GM23338 (cell line): Measurements from ENCODE around the gene C16orf86. TPM values are rescaled to one million over a fixed set of nuclear protein-coding genes. Genes with fewer than 3 reads are reported as not detected.

Experiments used
- ATAC-seq: fragments of 200-7000 bp; cut with Tn5 transposase; 3 replicates; pipeline ENCODE4 v1.9.1; 2020
- DNase-seq: peaks from one replicate; pipeline ENCODE4 v3.0.0-alpha.2; 2015; ENCODE audit warnings: low spot score
- H2AFZ ChIP-seq: fragments of 200-600 bp; sonication (generic); 2 replicates; pipeline ENCODE4 v1.8.0; 2016; ENCODE audit warnings: antibody characterized with exemption, mild to moderate bottlenecking, moderate library complexity
- H3F3A ChIP-seq: fragments of 200-600 bp; sonication (generic); replicated peaks from 2 replicates; pipeline ENCODE4 v1.8.0; 2017; ENCODE audit warnings: antibody characterized with exemption, mixed run types, low read depth
- H3K27ac ChIP-seq: fragments of 200-600 bp; sonication (generic); 2 replicates; pipeline ENCODE4 v1.6.1; 2016; ENCODE audit warnings: low read depth
- H3K27me3 ChIP-seq: fragments of 200-600 bp; sonication (generic); 2 replicates; pipeline ENCODE4 v1.8.0; 2016; ENCODE audit warnings: mild to moderate bottlenecking, mixed run types, moderate library complexity; ENCODE audit not compliant: insufficient read depth
- H3K36me3 ChIP-seq: fragments of 200-600 bp; sonication (generic); 2 replicates; pipeline ENCODE4 v1.8.0; 2016; ENCODE audit warnings: mild to moderate bottlenecking; ENCODE audit not compliant: insufficient read depth
- H3K4me1 ChIP-seq: fragments of 200-600 bp; sonication (generic); 2 replicates; pipeline ENCODE4 v1.8.0; 2016; ENCODE audit warnings: mild to moderate bottlenecking, moderate library complexity; ENCODE audit not compliant: insufficient read depth
- H3K4me2 ChIP-seq: fragments of 200-600 bp; sonication (generic); 2 replicates; pipeline ENCODE4 v1.7.1; 2017; ENCODE audit warnings: mixed run types
- H3K4me3 ChIP-seq: fragments of 200-600 bp; sonication (generic); 2 replicates; pipeline ENCODE4 v1.6.1; 2016; ENCODE audit warnings: mixed run types
- H3K79me2 ChIP-seq: fragments of 200-600 bp; sonication (generic); replicated peaks from 2 replicates; pipeline ENCODE4 v1.8.0; 2017; ENCODE audit warnings: mild to moderate bottlenecking; ENCODE audit not compliant: insufficient read depth
- H3K9me2 ChIP-seq: fragments of 200-600 bp; sonication (generic); 2 replicates; pipeline ENCODE4 v1.8.0; 2017; ENCODE audit not compliant: insufficient read depth
- H4K20me1 ChIP-seq: fragments of 200-600 bp; sonication (generic); replicated peaks from 2 replicates; pipeline ENCODE4 v1.8.0; 2017; ENCODE audit warnings: mild to moderate bottlenecking; ENCODE audit not compliant: insufficient read depth
- H3K27ac Mint-ChIP-seq: 2 replicates; pipeline ENCODE4 v1.8.0; 2020; ENCODE audit warnings: inconsistent platforms, mild to moderate bottlenecking, moderate library complexity, mixed read lengths
- H3K27me3 Mint-ChIP-seq: 3 replicates; pipeline ENCODE4 v1.8.0; 2022; ENCODE audit warnings: low read depth, mild to moderate bottlenecking, moderate library complexity, mixed read lengths, inconsistent platforms; ENCODE audit not compliant: insufficient read depth, poor library complexity
- H3K36me3 Mint-ChIP-seq: 3 replicates; pipeline ENCODE4 v1.8.0; 2021; ENCODE audit warnings: low read depth, mild to moderate bottlenecking, inconsistent platforms, moderate library complexity, mixed read lengths
- H3K4me1 Mint-ChIP-seq: 3 replicates; pipeline ENCODE4 v1.8.0; 2020; ENCODE audit warnings: mild to moderate bottlenecking, inconsistent platforms, mixed read lengths
- H3K4me3 Mint-ChIP-seq: 3 replicates; pipeline ENCODE4 v1.8.0; 2021; ENCODE audit warnings: moderate library complexity, mild to moderate bottlenecking, inconsistent platforms, mixed read lengths
- H3K9me3 Mint-ChIP-seq: 3 replicates; pipeline ENCODE4 v1.8.0; 2020; ENCODE audit warnings: moderate library complexity, mild to moderate bottlenecking, inconsistent platforms, mixed read lengths
- EZH2phosphoT487 ChIP-seq: fragments of 200-600 bp; sonication (generic); IDR thresholded peaks from one replicate; pipeline ENCODE4 v1.8.1; 2018; ENCODE audit warnings: antibody characterized with exemption; ENCODE audit not compliant: unreplicated experiment
- JUNB ChIP-seq: IDR thresholded peaks from one replicate; pipeline ENCODE4 v1.6.1; 2016; ENCODE audit warnings: antibody characterized with exemption; ENCODE audit not compliant: unreplicated experiment
- polyA plus RNA-seq: library from polyadenylated mRNA; unstranded; fragments of >200 nt; fragmentation: Nextera tagmentation; extraction: Ambion mirVana; gene quantifications from 2 replicates; pipeline ENCODE4 v1.2.1, GENCODE V29; 2016
- total RNA-seq: library from RNA; depleted of rRNA; stranded (reverse); fragments of >200 nt; shearing (Covaris generic); gene quantifications from 2 replicates; pipeline ENCODE4 v1.2.3, GENCODE V29; 2014
- TF ChIP-seq, protein P1 (sequence below), 2 experiments: fragments of 200-600 bp in 1 of 2; sonication (generic) in 1 of 2; conservative IDR thresholded peaks; 2 replicates each; pipeline versions ENCODE4 v1.5.1 to v1.6.1; 2016 to 2017; ENCODE audit warnings: antibody characterized with exemption in 2 of 2, low read depth in 2 of 2, mild to moderate bottlenecking in 2 of 2, moderate library complexity in 1 of 2
- TF ChIP-seq, protein P2 (sequence below): IDR thresholded peaks from one replicate; pipeline ENCODE4 v1.6.1; 2018; ENCODE audit warnings: antibody characterized with exemption; ENCODE audit not compliant: unreplicated experiment
- TF ChIP-seq, protein P3 (sequence below): fragments of 250-450 bp; sonication (Bioruptor Pico); IDR thresholded peaks from 2 replicates; pipeline ENCODE4 v1.5.0; 2020; ENCODE audit warnings: mild to moderate bottlenecking, moderate library complexity

Gene C16orf86
- total and polyA plus RNA-seq, 2 experiments from 2014 or later, result 0.87 to 1.1 TPM

DNA sequence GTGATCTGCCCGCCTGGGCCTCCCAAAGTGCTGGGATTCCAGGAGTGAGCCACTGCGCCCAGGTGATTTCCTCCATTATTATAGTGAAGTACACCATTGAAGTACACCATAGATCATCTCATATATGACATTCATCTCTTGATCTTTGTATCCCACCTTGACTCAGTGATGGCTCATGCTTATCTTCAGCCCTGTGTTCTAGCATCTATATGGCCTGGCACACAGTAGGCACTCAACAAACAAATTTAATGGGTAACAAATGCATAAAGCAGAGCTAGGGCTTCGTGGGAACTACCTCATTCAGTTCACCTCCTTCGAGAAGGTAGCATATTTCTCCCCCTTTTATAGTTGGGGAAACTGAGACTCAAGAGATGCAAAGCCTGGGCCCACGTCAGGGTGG, 1.0 kb upstream of the C16orf86 start:
- H3K79me2 ChIP-seq, result no peaks in the 10 kb centered on the region
- Mint-ChIP-seq H3K4me3 (peak overlapping the region; percentile 74), H3K9me3 (no peaks in the 10 kb centered on the region; the same call in 2 of the 3 replicates), H3K36me3 (peaks cover 3% of the 10 kb centered on the region), H3K4me1 (peaks cover 17% of the 10 kb centered on the region), H3K27me3 (peaks cover 26% of the 10 kb centered on the region), H3K27ac (no peak overlapping the region)
- no peak for ATAC-seq
- peaks cover 10% of the 10 kb centered on the region for H3K27me3 ChIP-seq
- no peaks in the 10 kb centered on the region for H3K9me2 ChIP-seq
- H3F3A ChIP-seq, result peaks cover 32% of the 10 kb centered on the region
- H4K20me1 ChIP-seq, result 0 out of 2 replicates have a peak, but pooled peaks cover 5% of the 10 kb centered on the region
- H3K4me3 ChIP-seq, result peak overlapping the region; percentile 90
- no peaks in the 10 kb centered on the region for H3K36me3 ChIP-seq
- H3K27ac ChIP-seq, result no peak overlapping the region
- peak overlapping the region; percentile 93 for H3K4me2 ChIP-seq
- H3K4me1 ChIP-seq, result peaks cover 14% of the 10 kb centered on the region; the same call in 1 of the 2 replicates
- peak overlapping the region; percentile 76 for H2AFZ ChIP-seq
- TF ChIP-seq JUNB, result no peak
- TF ChIP-seq, protein P1, sequence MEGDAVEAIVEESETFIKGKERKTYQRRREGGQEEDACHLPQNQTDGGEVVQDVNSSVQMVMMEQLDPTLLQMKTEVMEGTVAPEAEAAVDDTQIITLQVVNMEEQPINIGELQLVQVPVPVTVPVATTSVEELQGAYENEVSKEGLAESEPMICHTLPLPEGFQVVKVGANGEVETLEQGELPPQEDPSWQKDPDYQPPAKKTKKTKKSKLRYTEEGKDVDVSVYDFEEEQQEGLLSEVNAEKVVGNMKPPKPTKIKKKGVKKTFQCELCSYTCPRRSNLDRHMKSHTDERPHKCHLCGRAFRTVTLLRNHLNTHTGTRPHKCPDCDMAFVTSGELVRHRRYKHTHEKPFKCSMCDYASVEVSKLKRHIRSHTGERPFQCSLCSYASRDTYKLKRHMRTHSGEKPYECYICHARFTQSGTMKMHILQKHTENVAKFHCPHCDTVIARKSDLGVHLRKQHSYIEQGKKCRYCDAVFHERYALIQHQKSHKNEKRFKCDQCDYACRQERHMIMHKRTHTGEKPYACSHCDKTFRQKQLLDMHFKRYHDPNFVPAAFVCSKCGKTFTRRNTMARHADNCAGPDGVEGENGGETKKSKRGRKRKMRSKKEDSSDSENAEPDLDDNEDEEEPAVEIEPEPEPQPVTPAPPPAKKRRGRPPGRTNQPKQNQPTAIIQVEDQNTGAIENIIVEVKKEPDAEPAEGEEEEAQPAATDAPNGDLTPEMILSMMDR (conservative IDR thresholded peaks at IDR 0.05; ENCODE audit: low read depth in 2 of 2), result no peak
- TF ChIP-seq EZH2phosphoT487, result no peak
- TF ChIP-seq, protein P2, sequence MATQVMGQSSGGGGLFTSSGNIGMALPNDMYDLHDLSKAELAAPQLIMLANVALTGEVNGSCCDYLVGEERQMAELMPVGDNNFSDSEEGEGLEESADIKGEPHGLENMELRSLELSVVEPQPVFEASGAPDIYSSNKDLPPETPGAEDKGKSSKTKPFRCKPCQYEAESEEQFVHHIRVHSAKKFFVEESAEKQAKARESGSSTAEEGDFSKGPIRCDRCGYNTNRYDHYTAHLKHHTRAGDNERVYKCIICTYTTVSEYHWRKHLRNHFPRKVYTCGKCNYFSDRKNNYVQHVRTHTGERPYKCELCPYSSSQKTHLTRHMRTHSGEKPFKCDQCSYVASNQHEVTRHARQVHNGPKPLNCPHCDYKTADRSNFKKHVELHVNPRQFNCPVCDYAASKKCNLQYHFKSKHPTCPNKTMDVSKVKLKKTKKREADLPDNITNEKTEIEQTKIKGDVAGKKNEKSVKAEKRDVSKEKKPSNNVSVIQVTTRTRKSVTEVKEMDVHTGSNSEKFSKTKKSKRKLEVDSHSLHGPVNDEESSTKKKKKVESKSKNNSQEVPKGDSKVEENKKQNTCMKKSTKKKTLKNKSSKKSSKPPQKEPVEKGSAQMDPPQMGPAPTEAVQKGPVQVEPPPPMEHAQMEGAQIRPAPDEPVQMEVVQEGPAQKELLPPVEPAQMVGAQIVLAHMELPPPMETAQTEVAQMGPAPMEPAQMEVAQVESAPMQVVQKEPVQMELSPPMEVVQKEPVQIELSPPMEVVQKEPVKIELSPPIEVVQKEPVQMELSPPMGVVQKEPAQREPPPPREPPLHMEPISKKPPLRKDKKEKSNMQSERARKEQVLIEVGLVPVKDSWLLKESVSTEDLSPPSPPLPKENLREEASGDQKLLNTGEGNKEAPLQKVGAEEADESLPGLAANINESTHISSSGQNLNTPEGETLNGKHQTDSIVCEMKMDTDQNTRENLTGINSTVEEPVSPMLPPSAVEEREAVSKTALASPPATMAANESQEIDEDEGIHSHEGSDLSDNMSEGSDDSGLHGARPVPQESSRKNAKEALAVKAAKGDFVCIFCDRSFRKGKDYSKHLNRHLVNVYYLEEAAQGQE, result no peak
- TF ChIP-seq, protein P3, sequence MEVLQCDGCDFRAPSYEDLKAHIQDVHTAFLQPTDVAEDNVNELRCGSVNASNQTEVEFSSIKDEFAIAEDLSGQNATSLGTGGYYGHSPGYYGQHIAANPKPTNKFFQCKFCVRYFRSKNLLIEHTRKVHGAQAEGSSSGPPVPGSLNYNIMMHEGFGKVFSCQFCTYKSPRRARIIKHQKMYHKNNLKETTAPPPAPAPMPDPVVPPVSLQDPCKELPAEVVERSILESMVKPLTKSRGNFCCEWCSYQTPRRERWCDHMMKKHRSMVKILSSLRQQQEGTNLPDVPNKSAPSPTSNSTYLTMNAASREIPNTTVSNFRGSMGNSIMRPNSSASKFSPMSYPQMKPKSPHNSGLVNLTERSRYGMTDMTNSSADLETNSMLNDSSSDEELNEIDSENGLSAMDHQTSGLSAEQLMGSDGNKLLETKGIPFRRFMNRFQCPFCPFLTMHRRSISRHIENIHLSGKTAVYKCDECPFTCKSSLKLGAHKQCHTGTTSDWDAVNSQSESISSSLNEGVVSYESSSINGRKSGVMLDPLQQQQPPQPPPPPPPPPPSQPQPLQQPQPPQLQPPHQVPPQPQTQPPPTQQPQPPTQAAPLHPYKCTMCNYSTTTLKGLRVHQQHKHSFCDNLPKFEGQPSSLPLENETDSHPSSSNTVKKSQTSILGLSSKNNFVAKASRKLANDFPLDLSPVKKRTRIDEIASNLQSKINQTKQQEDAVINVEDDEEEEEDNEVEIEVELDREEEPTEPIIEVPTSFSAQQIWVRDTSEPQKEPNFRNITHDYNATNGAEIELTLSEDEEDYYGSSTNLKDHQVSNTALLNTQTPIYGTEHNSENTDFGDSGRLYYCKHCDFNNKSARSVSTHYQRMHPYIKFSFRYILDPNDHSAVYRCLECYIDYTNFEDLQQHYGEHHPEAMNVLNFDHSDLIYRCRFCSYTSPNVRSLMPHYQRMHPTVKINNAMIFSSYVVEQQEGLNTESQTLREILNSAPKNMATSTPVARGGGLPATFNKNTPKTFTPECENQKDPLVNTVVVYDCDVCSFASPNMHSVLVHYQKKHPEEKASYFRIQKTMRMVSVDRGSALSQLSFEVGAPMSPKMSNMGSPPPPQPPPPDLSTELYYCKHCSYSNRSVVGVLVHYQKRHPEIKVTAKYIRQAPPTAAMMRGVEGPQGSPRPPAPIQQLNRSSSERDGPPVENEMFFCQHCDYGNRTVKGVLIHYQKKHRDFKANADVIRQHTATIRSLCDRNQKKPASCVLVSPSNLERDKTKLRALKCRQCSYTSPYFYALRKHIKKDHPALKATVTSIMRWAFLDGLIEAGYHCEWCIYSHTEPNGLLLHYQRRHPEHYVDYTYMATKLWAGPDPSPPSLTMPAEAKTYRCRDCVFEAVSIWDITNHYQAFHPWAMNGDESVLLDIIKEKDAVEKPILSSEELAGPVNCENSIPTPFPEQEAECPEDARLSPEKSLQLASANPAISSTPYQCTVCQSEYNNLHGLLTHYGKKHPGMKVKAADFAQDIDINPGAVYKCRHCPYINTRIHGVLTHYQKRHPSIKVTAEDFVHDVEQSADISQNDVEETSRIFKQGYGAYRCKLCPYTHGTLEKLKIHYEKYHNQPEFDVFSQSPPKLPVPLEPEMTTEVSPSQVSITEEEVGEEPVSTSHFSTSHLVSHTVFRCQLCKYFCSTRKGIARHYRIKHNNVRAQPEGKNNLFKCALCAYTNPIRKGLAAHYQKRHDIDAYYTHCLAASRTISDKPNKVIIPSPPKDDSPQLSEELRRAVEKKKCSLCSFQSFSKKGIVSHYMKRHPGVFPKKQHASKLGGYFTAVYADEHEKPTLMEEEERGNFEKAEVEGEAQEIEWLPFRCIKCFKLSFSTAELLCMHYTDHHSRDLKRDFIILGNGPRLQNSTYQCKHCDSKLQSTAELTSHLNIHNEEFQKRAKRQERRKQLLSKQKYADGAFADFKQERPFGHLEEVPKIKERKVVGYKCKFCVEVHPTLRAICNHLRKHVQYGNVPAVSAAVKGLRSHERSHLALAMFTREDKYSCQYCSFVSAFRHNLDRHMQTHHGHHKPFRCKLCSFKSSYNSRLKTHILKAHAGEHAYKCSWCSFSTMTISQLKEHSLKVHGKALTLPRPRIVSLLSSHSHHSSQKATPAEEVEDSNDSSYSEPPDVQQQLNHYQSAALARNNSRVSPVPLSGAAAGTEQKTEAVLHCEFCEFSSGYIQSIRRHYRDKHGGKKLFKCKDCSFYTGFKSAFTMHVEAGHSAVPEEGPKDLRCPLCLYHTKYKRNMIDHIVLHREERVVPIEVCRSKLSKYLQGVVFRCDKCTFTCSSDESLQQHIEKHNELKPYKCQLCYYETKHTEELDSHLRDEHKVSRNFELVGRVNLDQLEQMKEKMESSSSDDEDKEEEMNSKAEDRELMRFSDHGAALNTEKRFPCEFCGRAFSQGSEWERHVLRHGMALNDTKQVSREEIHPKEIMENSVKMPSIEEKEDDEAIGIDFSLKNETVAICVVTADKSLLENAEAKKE (CRISPR knock-in tag), result no peak
- no peak for DNase-seq
